Activated naive CD8-positive, alpha-beta T cell treated with anti-CD3 and anti-CD28 coated beads for 36 hours (primary cell): Measurements from ENCODE around the gene ENG. TPM values are rescaled to one million over a fixed set of nuclear protein-coding genes. Genes with fewer than 3 reads are reported as not detected.

Source experiments
- DNase-seq: peaks from one replicate; pipeline ENCODE4 v3.0.0; 2021
- H3K27ac Mint-ChIP-seq: one replicate; pipeline ENCODE4 v1.8.0; 2022; ENCODE audit warnings: mild to moderate bottlenecking, moderate library complexity, mixed read lengths
- H3K27me3 Mint-ChIP-seq: one replicate; pipeline ENCODE4 v1.8.0; 2022; ENCODE audit warnings: mild to moderate bottlenecking, mixed read lengths
- H3K36me3 Mint-ChIP-seq: one replicate; pipeline ENCODE4 v1.8.0; 2021; ENCODE audit warnings: mild to moderate bottlenecking, mixed read lengths
- H3K4me1 Mint-ChIP-seq: one replicate; pipeline ENCODE4 v1.8.0; 2021; ENCODE audit warnings: mixed read lengths
- H3K4me3 Mint-ChIP-seq: one replicate; pipeline ENCODE4 v1.8.0; 2022; ENCODE audit warnings: mild to moderate bottlenecking, moderate library complexity, mixed read lengths
- H3K9me3 Mint-ChIP-seq: one replicate; pipeline ENCODE4 v1.8.0; 2022; ENCODE audit warnings: mixed read lengths
- total RNA-seq, 2 experiments: library from RNA; stranded (reverse); gene quantifications; one replicate each; pipeline ENCODE4 v1.2.3, GENCODE V29; 2021

ENG gene
- 10 to 100 TPM; 17.7 to 18.8 TPM for total RNA-seq

DNA sequence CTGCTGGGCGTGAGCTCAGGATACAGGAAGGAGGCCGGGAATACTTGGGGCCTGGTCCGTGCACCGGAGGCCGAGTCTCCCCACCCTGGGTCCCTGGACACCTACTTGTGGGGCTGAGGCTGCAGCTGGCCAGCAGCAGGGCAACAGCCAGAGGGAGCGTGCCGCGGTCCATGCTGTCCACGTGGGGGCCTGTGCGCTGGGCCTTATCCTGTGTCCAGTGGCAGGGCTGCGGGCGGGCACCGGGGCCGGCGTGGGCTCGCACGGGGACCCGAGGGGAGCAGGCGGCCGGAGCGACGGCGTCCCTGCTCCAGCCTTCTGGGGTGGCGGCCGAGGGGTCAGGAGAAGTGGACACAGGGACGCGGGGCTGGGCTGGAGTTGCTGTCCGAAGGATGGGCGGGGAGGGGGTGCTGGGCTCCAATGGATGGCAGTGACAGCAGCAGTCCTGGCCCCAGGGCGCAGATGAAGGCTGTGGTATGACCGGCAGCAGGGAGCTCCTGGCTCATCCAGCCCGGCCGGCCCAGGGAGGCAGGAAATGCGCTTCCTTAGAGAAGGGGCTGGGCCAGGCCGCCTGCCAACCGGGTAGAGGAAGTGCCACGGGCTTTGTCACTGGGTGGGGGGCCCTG lies at the start of gene ENG:
Gene ENG, minus strand, starts transcription at position 475 of the 623 bp plus-strand sequence. Its CDS starts 303 bp downstream, at position 172.
- Mint-ChIP-seq H3K4me1 (peaks cover 29% of the 10 kb centered on the region), H3K27ac (peak within 1 kb of the TSS; percentile 84), H3K9me3 (peaks cover 8% of the 10 kb centered on the region), H3K36me3 (peaks cover 21% of the 10 kb centered on the region), H3K27me3 (no peaks in the 10 kb centered on the region), H3K4me3 (peak within 1 kb of the TSS; percentile 85)
- DNase-seq: peak; percentile 36

DNA sequence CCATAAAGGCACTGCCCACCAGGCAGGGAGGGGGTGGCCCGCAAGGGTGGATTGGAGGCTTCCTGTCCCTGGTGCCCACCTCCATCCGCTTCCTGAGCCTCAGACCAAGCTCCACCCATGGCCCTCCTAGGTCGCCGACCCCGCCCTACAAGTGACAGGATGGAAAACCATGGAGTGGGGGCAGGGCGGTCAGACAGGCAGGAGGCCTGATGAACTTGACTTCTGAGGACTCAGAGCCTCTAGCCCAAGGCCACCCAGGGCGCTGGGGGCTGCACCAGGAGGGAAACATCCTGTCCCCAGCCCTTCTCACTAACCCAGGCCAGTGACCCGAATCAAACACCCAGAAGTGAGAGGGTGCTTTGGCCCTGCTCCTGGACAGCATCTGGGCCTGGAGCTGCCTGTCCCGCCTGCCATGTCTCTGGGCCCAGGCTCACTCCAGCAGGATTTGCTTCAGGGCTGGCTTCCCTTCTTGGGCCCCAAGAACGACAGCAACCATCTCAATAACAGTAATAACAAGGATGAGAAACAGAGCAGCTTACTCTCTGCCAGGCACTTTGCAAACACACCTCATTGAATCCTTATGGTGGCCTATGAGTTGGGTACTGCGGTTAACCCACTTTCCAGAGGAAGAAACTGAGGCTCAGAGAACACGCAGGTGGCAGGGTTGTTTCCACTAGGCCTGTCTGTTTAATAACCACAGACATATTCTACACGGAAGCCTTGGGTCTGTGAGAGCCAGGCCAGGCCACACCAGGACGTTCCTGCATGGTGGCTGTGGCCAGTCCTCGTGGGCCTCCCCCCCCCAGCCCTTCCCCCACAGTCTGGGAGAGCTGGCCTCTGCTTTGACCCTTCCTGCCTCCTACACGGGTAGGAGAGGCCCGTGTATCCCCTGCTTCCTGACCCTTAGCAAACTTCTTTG lies 49.4 kb upstream of the ENG start:
- DNase-seq: peak; percentile 91
- Mint-ChIP-seq H3K4me1 (peaks cover 54% of the 10 kb centered on the region), H3K9me3 (no peaks in the 10 kb centered on the region)

DNA sequence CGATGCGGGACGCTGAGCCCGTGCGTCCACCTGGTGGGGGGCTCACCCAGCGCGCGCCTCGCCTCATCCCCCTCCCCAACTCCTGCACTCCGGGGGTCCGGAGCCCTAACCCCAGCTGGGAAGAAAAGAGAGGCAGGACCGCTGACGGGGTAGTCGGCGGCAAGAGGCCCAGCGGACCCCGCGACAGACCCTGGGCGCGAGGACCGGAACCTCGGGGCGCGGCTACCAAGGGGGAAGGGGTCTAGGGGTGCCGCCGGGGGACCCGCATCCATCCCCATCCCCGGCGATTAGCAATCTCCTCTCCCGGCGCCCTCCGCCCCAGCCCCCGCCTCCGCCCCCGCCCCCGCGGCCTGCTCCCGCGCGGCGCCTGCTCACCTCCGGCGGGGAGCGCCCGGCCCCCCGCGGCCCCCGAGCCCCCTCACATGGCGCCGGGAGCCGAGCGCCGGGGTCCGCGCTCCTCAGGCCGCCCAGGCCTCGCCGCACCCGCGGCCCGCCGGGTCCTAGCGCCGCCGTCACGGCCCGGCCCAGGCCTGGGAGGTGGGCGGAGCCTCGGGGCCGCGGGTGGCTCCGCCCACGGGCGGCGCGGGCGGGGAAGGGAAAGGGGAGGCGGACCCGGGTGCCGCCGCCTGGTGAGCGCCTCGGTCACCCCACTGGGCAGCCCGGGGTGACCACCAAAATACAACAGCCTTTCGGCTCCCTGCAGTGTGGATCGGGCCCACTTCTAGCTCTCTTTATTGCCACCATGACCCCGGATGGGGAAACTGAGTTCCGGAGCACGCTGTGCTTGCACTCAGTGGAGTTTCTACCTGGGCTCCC lies 44.9 kb upstream of the ENG start, which contains the start of gene ST6GALNAC6:
Gene ST6GALNAC6, minus strand, starts transcription at position 476 of the 816 bp plus-strand sequence. CDS start 1,622 bp downstream, outside the sequence.
- Mint-ChIP-seq H3K27me3 (no peaks in the 10 kb centered on the region), H3K4me1 (peaks cover 36% of the 10 kb centered on the region), H3K27ac (peak within 1 kb of the TSS; percentile 83), H3K9me3 (peaks cover 1% of the 10 kb centered on the region), H3K4me3 (peak within 1 kb of the TSS; percentile 88), H3K36me3 (peaks cover 43% of the 10 kb centered on the region)
- DNase-seq: peak; percentile 87

More for the DNA sequence above, 49.4 kb upstream of the ENG start:
- Mint-ChIP-seq H3K27me3 (no peaks in the 10 kb centered on the region), H3K36me3 (peaks cover 15% of the 10 kb centered on the region), H3K4me3 (peak overlapping the region; percentile 85), H3K27ac (peak overlapping the region; percentile 97)

DNA sequence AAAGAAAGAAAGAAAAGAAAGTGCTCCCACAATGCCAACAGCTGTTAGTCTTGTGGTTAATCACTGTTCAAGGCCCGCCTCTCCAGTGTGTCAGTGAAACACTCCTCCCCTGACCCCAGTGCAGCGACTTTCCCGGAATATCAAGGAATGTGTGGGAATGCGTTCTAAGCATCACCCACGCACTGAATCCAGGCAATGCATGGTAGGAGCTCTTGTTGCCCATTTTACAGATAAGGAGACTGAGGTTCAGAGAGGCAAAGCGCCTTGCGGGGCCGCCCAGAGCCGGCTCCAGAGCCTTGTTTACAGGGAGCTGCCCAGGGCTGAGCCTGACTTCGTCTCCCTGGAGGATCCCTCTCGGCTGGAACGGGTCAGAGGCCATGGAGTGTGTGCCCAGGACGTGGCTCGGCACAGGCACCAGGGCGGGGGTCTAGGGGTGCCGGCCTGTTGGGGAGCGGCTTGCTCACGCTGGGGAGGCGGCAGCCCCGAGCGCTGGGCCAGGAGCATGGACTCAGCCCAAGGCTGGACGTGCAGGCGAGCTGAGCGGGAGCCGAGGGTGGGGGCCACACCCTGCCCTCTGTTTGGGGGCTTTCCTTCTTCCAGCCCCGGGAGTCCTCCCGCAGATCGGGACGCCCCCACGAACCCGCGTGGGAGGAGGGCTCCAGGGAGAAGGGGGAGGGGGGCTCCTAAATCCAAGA lies 44.1 kb upstream of the ENG start:
- H3K9me3 Mint-ChIP-seq: peaks cover 1% of the 10 kb centered on the region
- peak overlapping the region; percentile 83 for H3K27ac Mint-ChIP-seq
- peaks cover 29% of the 10 kb centered on the region for H3K4me1 Mint-ChIP-seq
- peaks cover 46% of the 10 kb centered on the region for H3K36me3 Mint-ChIP-seq
- H3K4me3 Mint-ChIP-seq: peak overlapping the region; percentile 88
- DNase-seq: peak; percentile 41
- H3K27me3 Mint-ChIP-seq: no peaks in the 10 kb centered on the region

DNA sequence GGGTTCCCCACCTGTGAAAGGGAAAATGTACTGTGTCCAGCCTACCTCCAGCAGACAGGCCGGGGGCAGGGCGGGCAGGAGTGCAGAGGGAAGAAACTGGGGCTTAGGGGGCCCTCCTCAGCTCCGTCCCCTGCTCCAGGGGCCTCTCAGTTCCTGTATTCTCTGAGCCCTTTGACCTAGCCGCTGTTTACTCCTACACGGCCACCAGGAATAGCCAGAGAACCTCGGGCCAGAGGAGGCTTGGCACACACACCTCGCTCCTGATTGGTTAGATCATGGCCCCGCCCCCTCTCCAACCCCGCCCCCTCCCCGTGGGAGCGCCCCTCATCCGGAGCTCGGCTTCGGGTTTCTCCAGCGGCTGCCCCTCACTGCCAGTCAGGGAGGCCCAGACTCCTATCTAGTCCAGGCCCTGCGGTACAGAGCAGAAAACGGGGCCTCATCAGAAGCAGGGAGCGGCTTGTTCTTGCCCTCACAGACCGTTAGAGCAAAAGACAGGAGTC lies 42.8 kb upstream of the ENG start:
- no peaks in the 10 kb centered on the region for H3K27me3 Mint-ChIP-seq
- H3K9me3 Mint-ChIP-seq: peaks cover 3% of the 10 kb centered on the region
- no peak overlapping the region for H3K4me3 Mint-ChIP-seq
- peaks cover 24% of the 10 kb centered on the region for H3K4me1 Mint-ChIP-seq
- H3K27ac Mint-ChIP-seq: no peak overlapping the region
- peaks cover 57% of the 10 kb centered on the region for H3K36me3 Mint-ChIP-seq
- no peak for DNase-seq

DNA sequence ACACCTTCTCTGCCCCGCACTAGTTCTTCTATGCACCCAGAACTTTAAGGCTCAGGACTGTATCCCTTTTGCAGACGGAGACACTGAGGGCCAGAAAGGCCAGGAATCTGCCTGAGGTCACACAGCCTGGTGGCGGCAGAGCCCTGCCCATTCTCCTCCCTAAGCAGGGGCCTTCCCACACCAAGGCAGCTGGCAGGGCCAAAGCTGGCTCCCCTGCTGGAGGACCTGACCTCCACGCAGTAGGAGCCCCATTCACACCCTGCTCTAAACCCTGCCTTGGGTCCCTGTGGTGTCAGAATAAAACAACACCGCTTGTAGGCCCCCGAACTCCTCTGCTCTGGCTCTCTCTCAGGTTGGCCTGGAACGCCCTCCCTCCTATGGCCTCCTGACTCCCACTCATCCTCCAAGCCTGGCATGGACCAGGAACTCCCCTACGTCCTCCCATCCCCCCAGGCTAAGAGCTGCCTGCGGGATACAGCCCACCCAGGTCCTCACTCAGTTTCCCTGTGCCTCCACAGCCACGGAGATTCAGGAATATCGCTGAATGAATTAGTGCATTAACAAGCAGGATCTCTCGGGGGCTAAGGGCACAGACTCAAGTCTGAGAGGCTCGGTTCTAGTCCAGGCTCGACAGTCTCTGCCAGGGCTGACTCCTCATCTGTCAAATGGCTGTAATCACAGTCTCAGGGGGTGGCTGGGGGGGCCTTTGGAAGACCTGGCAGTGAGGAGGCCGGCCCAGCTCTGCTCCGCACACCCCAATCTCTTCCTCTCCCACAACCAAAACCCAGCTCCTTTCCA lies 42.1 kb upstream of the ENG start:
- Mint-ChIP-seq H3K4me1 (peaks cover 20% of the 10 kb centered on the region), H3K27me3 (no peaks in the 10 kb centered on the region), H3K4me3 (no peak overlapping the region), H3K27ac (no peak overlapping the region), H3K9me3 (peaks cover 3% of the 10 kb centered on the region), H3K36me3 (peaks cover 57% of the 10 kb centered on the region)
- no peak for DNase-seq

DNA sequence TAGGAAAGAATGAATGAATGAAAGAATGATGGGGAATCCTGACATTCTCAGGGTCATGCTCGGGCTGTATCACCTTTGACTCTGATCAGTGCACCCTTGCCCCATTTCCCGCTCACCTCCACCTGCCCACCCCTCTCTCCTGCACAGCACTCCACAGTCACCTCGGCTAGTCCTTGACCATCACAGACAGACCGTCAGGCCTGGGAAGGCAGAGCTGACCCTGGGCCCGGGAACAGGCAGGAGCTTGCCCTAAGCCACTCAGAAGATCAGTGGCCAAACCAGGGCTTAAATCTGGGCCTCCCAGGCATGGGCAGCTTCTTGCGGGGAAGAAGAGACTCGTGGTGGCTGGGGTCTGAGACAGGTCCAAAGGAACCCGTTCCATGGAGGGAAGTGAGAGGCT lies 41.4 kb upstream of the ENG start:
- no peak for DNase-seq
- Mint-ChIP-seq H3K27me3 (no peaks in the 10 kb centered on the region), H3K9me3 (peaks cover 3% of the 10 kb centered on the region), H3K27ac (no peak overlapping the region), H3K4me1 (peaks cover 17% of the 10 kb centered on the region), H3K36me3 (peaks cover 60% of the 10 kb centered on the region), H3K4me3 (no peak overlapping the region)

DNA sequence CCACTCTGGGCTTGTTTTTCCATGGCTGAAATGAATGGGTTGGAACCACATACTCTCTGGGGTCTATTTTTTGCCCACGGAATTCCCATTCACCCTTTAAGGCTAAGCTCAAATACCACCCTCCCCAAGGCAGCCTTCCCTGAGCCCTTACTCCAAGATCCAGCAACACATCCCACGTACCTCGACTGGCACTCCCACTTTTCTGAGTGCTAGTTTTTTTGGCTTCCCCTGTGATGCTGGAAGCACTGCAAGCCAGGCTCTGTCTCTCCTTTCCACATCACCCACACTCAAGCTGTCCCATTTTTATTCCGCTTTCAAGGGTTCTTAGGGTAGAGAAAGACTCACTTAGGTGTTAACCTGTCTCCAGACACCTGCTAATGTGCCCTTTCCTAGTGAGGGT lies 38.9 kb upstream of the ENG start:
- peaks cover 62% of the 10 kb centered on the region for H3K36me3 Mint-ChIP-seq
- H3K4me3 Mint-ChIP-seq: no peak overlapping the region
- H3K9me3 Mint-ChIP-seq: peaks cover 3% of the 10 kb centered on the region
- H3K4me1 Mint-ChIP-seq: peaks cover 9% of the 10 kb centered on the region
- no peaks in the 10 kb centered on the region for H3K27me3 Mint-ChIP-seq
- no peak for DNase-seq
- H3K27ac Mint-ChIP-seq: peak overlapping the region; percentile 17

DNA sequence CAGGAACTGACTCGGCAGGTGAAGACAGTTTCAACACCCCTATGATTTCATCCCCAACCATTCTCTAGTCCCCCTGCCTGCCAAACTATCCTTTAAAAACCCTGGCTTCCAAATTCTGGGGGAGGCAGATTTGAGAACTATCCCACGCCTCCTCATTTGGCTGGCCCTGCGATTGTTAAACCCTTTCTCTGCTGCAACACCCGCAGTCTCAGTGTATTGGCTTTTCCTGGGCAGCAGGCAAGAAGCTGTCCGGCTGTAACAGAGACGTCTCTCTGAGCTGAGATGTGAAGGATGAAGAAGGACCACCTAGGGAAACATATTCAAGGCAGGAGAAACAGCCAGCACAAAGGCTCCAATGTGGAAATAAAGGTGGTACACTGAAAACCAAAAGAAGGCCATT lies 38.4 kb upstream of the ENG start:
- no peaks in the 10 kb centered on the region for H3K27me3 Mint-ChIP-seq
- H3K9me3 Mint-ChIP-seq: peaks cover 3% of the 10 kb centered on the region
- H3K27ac Mint-ChIP-seq: no peak overlapping the region
- H3K4me1 Mint-ChIP-seq: peaks cover 8% of the 10 kb centered on the region
- H3K4me3 Mint-ChIP-seq: no peak overlapping the region
- no peak for DNase-seq
- peaks cover 61% of the 10 kb centered on the region for H3K36me3 Mint-ChIP-seq

DNA sequence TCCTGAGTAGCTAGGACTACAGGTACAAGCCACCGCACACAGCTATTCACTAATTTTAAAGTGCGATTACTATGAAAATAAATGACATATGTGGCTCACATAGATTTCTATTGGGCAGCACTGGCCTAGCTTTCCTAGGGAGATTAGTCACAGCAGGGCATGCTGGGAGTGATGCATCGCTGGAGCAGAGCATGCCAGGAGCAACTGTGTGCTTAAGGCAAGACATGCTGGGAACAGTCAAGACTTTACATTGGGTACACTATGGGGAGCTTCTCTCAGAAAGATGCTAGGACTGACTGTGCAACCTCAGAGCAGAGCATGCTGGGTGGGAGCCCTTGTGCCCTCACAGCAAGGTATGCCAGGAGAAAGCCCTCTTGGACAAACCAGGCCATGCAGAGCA lies 35.6 kb upstream of the ENG start:
- Mint-ChIP-seq H3K27me3 (no peaks in the 10 kb centered on the region), H3K9me3 (peaks cover 3% of the 10 kb centered on the region), H3K36me3 (peaks cover 48% of the 10 kb centered on the region), H3K4me3 (no peak overlapping the region), H3K4me1 (peaks cover 8% of the 10 kb centered on the region), H3K27ac (no peak overlapping the region)
- no peak for DNase-seq

DNA sequence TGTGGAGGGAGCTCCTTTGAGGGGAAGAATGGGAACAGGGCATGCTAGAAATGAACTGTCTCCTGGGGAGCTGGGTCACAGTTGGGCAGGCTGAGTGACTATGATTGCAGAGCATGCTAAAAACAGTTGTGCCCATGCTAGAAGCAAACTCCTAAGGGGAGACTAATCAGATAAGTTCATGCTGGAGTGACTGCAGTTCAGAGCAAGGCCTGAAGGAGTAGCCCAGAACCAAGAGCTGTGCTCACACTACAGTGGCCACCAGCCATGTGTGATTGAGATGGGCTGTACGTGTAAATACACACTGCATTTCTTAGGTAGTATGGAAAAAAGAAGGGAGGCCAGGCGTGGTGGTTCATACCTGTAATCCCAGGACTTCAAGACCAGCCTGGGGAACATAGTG lies 33.3 kb upstream of the ENG start:
- Mint-ChIP-seq H3K27ac (no peak overlapping the region), H3K4me3 (no peak overlapping the region), H3K36me3 (peaks cover 39% of the 10 kb centered on the region), H3K4me1 (peaks cover 6% of the 10 kb centered on the region), H3K9me3 (no peaks in the 10 kb centered on the region), H3K27me3 (no peaks in the 10 kb centered on the region)
- DNase-seq: no peak

DNA sequence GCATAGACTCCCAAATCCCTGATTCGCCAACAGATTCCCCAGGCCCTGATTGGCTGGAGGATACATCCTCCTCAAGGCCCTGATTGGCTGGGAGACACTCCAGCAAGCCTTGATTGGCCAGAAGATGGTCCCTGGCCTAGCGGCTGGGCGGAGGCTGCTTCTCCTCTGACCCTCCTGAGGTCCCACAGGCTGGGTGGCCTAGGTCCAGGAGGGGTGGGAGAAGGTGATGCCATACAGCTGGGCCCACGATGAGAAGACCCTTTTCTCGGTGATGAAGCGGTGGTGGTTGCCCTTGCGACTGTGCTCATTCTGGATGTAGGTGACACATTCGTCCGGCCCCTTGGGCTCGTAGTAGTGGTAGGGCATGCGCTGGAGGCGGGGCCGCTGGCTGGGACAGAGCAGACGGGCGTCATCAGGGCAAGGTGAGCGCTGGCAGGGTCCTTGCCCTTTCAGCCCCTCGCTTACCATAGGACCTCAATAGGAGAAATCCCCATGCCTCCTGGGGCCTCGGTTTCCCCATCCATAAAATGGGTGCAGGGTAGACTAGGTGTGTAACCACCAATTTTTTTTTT lies 32.0 kb upstream of the ENG start:
- Mint-ChIP-seq H3K9me3 (no peaks in the 10 kb centered on the region), H3K4me3 (no peak overlapping the region), H3K36me3 (peaks cover 33% of the 10 kb centered on the region), H3K4me1 (peaks cover 7% of the 10 kb centered on the region), H3K27ac (no peak overlapping the region), H3K27me3 (no peaks in the 10 kb centered on the region)
- DNase-seq: no peak

DNA sequence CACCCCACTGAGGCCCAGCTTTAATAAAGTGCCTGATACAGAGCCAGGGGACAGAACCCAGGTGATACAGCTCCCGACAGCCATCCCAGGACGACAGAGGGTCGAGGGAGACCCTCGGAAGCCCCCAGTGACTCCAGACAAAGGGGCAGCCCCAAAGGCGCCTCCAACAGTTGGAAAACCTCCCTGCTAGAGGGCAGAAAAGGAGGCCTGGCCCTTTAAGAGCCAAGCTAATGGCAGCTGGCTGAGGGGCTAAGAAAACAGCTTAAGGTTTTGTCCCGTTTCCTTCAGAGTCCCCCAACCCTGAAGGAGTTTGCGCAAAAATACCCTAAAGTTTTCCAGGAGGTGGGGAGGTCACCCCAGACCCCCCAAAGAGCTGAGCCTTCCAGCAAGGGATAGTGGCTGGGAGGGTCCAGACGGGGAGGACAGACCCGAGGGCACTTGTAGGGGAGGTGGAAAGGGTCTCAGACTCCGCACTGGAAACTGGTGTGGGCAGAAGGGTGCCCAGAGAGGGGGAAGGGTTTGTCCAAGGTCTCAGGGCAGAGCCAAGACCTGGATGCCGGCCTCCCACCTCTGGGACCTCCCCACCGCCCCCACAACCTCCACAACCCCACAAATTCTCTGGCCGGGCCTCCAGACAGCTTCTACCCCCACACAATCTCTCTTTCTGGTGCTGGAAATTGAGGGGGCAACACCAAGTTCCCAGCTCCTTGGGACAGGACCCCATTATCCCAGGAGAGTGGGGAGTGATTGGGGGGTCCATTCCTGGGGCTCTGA lies 31.2 kb upstream of the ENG start:
- Mint-ChIP-seq H3K4me1 (peaks cover 7% of the 10 kb centered on the region), H3K27ac (no peak overlapping the region), H3K9me3 (no peaks in the 10 kb centered on the region), H3K27me3 (no peaks in the 10 kb centered on the region), H3K4me3 (no peak overlapping the region), H3K36me3 (peaks cover 30% of the 10 kb centered on the region)
- DNase-seq: no peak
